HCT116 (cell line): ENCODE data around the gene PITHD1. TPM values are rescaled to one million over a fixed set of nuclear protein-coding genes. Genes with fewer than 3 reads are reported as not detected.

ENCODE experiments used
- ATAC-seq: fragments of 200-7000 bp; cut with Tn5 transposase; 2 replicates; pipeline ENCODE4 v1.9.1; 2020; ENCODE audit warnings: mild to moderate bottlenecking, moderate library complexity
- BruUV-seq: library from RNA; stranded (reverse); fragments of 400-500 nt; replicated peaks from 2 replicates; lab custom pipeline; 2021; lab: Mats Ljungman, UMichigan
- CTCF ChIA-PET: fragments of 300-600 bp; sonication (Branson Sonifier 250); formaldehyde crosslinking; loops from one replicate; lab custom pipeline; 2021; ENCODE audit warnings: antibody characterized with exemption; lab: Charles Lee
- POLR2A ChIA-PET: fragments of 300-600, 350-600 bp; sonication (Branson Sonifier 250); formaldehyde crosslinking; loops from one replicate; lab custom pipeline; 2021; ENCODE audit warnings: antibody characterized with exemption; lab: Charles Lee
- RAD21 ChIA-PET, 2 experiments: fragments of 300-600 bp; sonication (Branson Sonifier 250); formaldehyde crosslinking; loops; one replicate each; lab custom pipeline; 2023; ENCODE audit warnings: low total read pairs in 2 of 2; ENCODE audit not compliant: uncharacterized antibody in 2 of 2, unreplicated experiment in 2 of 2, low non-redundant PET in 1 of 2; lab: Charles Lee
- DNase-seq: peaks from one replicate; pipeline ENCODE4 v3.0.0-alpha.2; 2010; ENCODE audit warnings: low read depth, low spot score
- H2AFZ ChIP-seq: fragments of 200-600 bp; shearing (Covaris generic), sonication (generic); 2 replicates; pipeline ENCODE4 v1.6.1; 2017; ENCODE audit warnings: low read depth, mixed run types, mixed read lengths, antibody characterized with exemption, low read length; ENCODE audit not compliant: poor library complexity, severe bottlenecking
- H3K27ac ChIP-seq: 2 replicates; pipeline ENCODE4 v1.5.1; 2012; ENCODE audit warnings: low read depth, low read length
- H3K27me3 ChIP-seq: fragments of 200-600 bp; sonication (generic); 2 replicates; pipeline ENCODE4 v1.6.1; 2016; ENCODE audit warnings: mixed run types, low read length, mixed read lengths; ENCODE audit not compliant: insufficient read depth
- H3K36me3 ChIP-seq, 2 experiments: fragments of 200-500 bp in 1 of 2; fragments of 200-600 bp in 1 of 2; sonication (Bioruptor generic) in 1 of 2; sonication (generic) in 1 of 2; 2 replicates each; pipeline versions ENCODE4 v1.5.1 to v1.6.1; 2014 to 2016; ENCODE audit warnings: low read length in 2 of 2, inconsistent platforms in 1 of 2, mixed read lengths in 1 of 2, mixed run types in 1 of 2; ENCODE audit not compliant: insufficient read depth in 2 of 2, control insufficient read depth in 1 of 2
- H3K4me1 ChIP-seq, 2 experiments: fragments of 200-600 bp in 1 of 2; sonication (generic) in 1 of 2; 2 replicates each; pipeline versions ENCODE4 v1.5.1 to v1.6.1; 2012 to 2017; ENCODE audit warnings: low read length in 2 of 2, inconsistent platforms in 1 of 2, mild to moderate bottlenecking in 1 of 2, mixed read lengths in 1 of 2, mixed run types in 1 of 2, moderate library complexity in 1 of 2; ENCODE audit not compliant: insufficient read depth in 2 of 2, control insufficient read depth in 1 of 2
- H3K4me2 ChIP-seq: fragments of 200-600 bp; sonication (generic); 2 replicates; pipeline ENCODE4 v1.6.1; 2017; ENCODE audit warnings: mixed run types, low read length, mixed read lengths
- H3K4me3 ChIP-seq, 2 experiments: fragments of 200-600 bp in 1 of 2; sonication (generic) in 1 of 2; replicated peaks in 1 of 2; 2 replicates each; pipeline ENCODE4 v1.5.1; 2011 to 2016; ENCODE audit warnings: low read length in 2 of 2, control low read depth in 1 of 2, low read depth in 1 of 2, mild to moderate bottlenecking in 1 of 2, mixed read lengths in 1 of 2, mixed run types in 1 of 2
- H3K79me2 ChIP-seq: fragments of 200-600 bp; sonication (generic); 2 replicates; pipeline ENCODE4 v1.6.1; 2017; ENCODE audit warnings: mild to moderate bottlenecking, mixed run types, low read length, moderate library complexity, mixed read lengths; ENCODE audit not compliant: insufficient read depth
- H3K9ac ChIP-seq: fragments of 200-600 bp; sonication (generic); 2 replicates; pipeline ENCODE4 v1.6.1; 2016; ENCODE audit warnings: low read length, mixed read lengths
- H3K9me2 ChIP-seq: fragments of 200-600 bp; sonication (generic), shearing (Covaris generic); 2 replicates; pipeline ENCODE4 v1.6.1; 2017; ENCODE audit warnings: mixed run types, mild to moderate bottlenecking, moderate library complexity; ENCODE audit not compliant: insufficient read depth
- H3K9me3 ChIP-seq, 2 experiments: fragments of 200-500 bp in 1 of 2; fragments of 200-600 bp in 1 of 2; sonication (Bioruptor generic) in 1 of 2; sonication (generic) in 1 of 2; 2 replicates each; pipeline ENCODE4 v1.6.1; 2014 to 2017; ENCODE audit warnings: low read length in 2 of 2, mixed read lengths in 2 of 2, inconsistent platforms in 1 of 2, low read depth in 1 of 2, mild to moderate bottlenecking in 1 of 2, mixed run types in 1 of 2, moderate library complexity in 1 of 2; ENCODE audit not compliant: control insufficient read depth in 1 of 2, insufficient read depth in 1 of 2
- H4K20me1 ChIP-seq: fragments of 200-600 bp; sonication (generic), shearing (Covaris generic); 2 replicates; pipeline ENCODE4 v1.6.1; 2017; ENCODE audit warnings: mixed run types, mild to moderate bottlenecking, moderate library complexity; ENCODE audit not compliant: insufficient read depth
- CEBPB ChIP-seq: IDR thresholded peaks from 2 replicates; pipeline ENCODE4 v1.6.1; 2012; ENCODE audit warnings: low read depth
- CTCF ChIP-seq, 3 experiments: fragments of 200-600 bp in 1 of 3; sonication (generic) in 1 of 3; IDR thresholded peaks in 2 of 3; conservative IDR thresholded peaks in 1 of 3; 2 replicates each; pipeline ENCODE4 v1.5.1; 2012 to 2017; ENCODE audit warnings: low read depth in 2 of 3, low read length in 2 of 3, antibody characterized with exemption in 1 of 3, borderline replicate concordance in 1 of 3, control low read depth in 1 of 3, mild to moderate bottlenecking in 1 of 3, mixed read lengths in 1 of 3, mixed run types in 1 of 3, moderate library complexity in 1 of 3; ENCODE audit not compliant: insufficient read depth in 1 of 3
- EGR1 ChIP-seq: IDR thresholded peaks from 2 replicates; pipeline ENCODE4 v1.6.1; 2012; ENCODE audit warnings: low read depth
- EZH2 ChIP-seq: fragments of 200-600 bp; sonication (generic); IDR thresholded peaks from 2 replicates; pipeline ENCODE4 v1.6.1; 2017; ENCODE audit warnings: antibody characterized with exemption, mixed run types
- EZH2phosphoT487 ChIP-seq: fragments of 200-600 bp; IDR thresholded peaks from 2 replicates; pipeline ENCODE4 v1.6.1; 2018; ENCODE audit warnings: antibody characterized with exemption, borderline replicate concordance
- FOSL1 ChIP-seq: IDR thresholded peaks from 2 replicates; pipeline ENCODE4 v1.6.1; 2012; ENCODE audit warnings: low read depth
- JUND ChIP-seq: IDR thresholded peaks from 2 replicates; pipeline ENCODE4 v1.6.1; 2012
- POLR2A ChIP-seq: IDR thresholded peaks from 2 replicates; pipeline ENCODE4 v1.7.0; 2011; ENCODE audit warnings: borderline replicate concordance; ENCODE audit not compliant: insufficient read depth, insufficient read length; ENCODE audit errors: extremely low read depth
- POLR2AphosphoS5 ChIP-seq: IDR thresholded peaks from 2 replicates; pipeline ENCODE4 v1.6.1; 2011; ENCODE audit warnings: mild to moderate bottlenecking, low read depth, low read length, moderate library complexity
- RAD21 ChIP-seq: IDR thresholded peaks from 2 replicates; pipeline ENCODE4 v1.6.1; 2012; ENCODE audit warnings: low read depth, mild to moderate bottlenecking
- REST ChIP-seq: IDR thresholded peaks from 2 replicates; pipeline ENCODE4 v1.6.1; 2012; ENCODE audit warnings: low read depth
- SIN3A ChIP-seq: IDR thresholded peaks from 2 replicates; pipeline ENCODE4 v1.6.1; 2012; ENCODE audit warnings: low read depth
- SP1 ChIP-seq: IDR thresholded peaks from 2 replicates; pipeline ENCODE4 v1.6.1; 2012; ENCODE audit warnings: low read depth
- SRF ChIP-seq: IDR thresholded peaks from 2 replicates; pipeline ENCODE4 v1.6.1; 2012; ENCODE audit warnings: low read depth
- TCF7L2 ChIP-seq: IDR thresholded peaks from 2 replicates; pipeline ENCODE4 v1.7.0; 2011; ENCODE audit warnings: borderline replicate concordance, inconsistent platforms; ENCODE audit not compliant: insufficient read depth, insufficient read length; ENCODE audit errors: extremely low read depth
- YY1 ChIP-seq: IDR thresholded peaks from 2 replicates; pipeline ENCODE4 v1.6.1; 2011; ENCODE audit warnings: low read length, low read depth, moderate library complexity, mild to moderate bottlenecking; ENCODE audit not compliant: insufficient replicate concordance; ENCODE audit errors: extremely low read depth
- ZBTB33 ChIP-seq: IDR thresholded peaks from 2 replicates; pipeline ENCODE4 v1.6.1; 2011; ENCODE audit warnings: mild to moderate bottlenecking, low read length, moderate library complexity; ENCODE audit not compliant: insufficient replicate concordance; ENCODE audit errors: extremely low read depth
- ZFX ChIP-seq: fragments of 450-650 bp; IDR thresholded peaks from 2 replicates; pipeline ENCODE4 v1.6.1; 2017
- intact Hi-C: fragments of 100-400 bp; cut with micrococcal nuclease; formaldehyde crosslinking; loops from 2 replicates; pipeline ENCODE4 v1.10.0; 2022
- total RNA-seq: library from RNA; stranded (reverse); gene quantifications from one replicate; pipeline ENCODE4 v1.2.1, GENCODE V29; 2021; ENCODE audit not compliant: unreplicated experiment
- TF ChIP-seq, protein P1 (sequence below): IDR thresholded peaks from 2 replicates; pipeline ENCODE4 v1.6.1; 2012
- TF ChIP-seq, protein P2 (sequence below): IDR thresholded peaks from 2 replicates; pipeline ENCODE4 v1.6.1; 2012

Gene PITHD1
- total RNA-seq, 1 experiment from 2014 or later: 57.2 TPM

- ATAC-seq (no peak), DNase-seq (no peak)
- Histone ChIP-seq H3K4me3 (peak overlapping the region in 1 of 2 experiments; percentile 81; a peak in 2 of 4 replicates), H3K79me2 (peaks cover 11% of the 10 kb centered on the region), H3K4me1 (peaks cover 2 to 13% of the 10 kb centered on the region in 2 experiments; a peak in 3 of 4 replicates), H3K27ac (no peak overlapping the region), H3K9me3 (no peaks in the 10 kb centered on the region), H3K9me2 (no peaks in the 10 kb centered on the region), H3K36me3 (no peaks in the 10 kb centered on the region), H3K9ac (peak overlapping the region; percentile 88; the same call in 1 of the 2 replicates), H3K27me3 (no peaks in the 10 kb centered on the region), H2AFZ (no peak overlapping the region), H4K20me1 (no peaks in the 10 kb centered on the region), H3K4me2 (peak overlapping the region; percentile 88)
- intact Hi-C loops: no loop called here
- no TSS peak for BruUV-seq
- RAD21 ChIA-PET: no interaction called here
- TF ChIP-seq YY1 (no peak), REST (no peak), SRF (no peak), POLR2A (no peak), SP1 (no peak), SIN3A (no peak), CTCF (IDR thresholded peaks at IDR 0.05 in 2 of 3, conservative IDR thresholded peaks at IDR 0.05 in 1 of 3; ENCODE audit: borderline replicate concordance in 1 of 3, insufficient read depth in 1 of 3, low read depth in 2 of 3, low read length in 2 of 3) (no peak), RAD21 (no peak), EGR1 (no peak), ZFX (no peak), POLR2AphosphoS5 (no peak), JUND (no peak), EZH2phosphoT487 (no peak), EZH2 (no peak), FOSL1 (no peak), CEBPB (no peak), TCF7L2 (no peak), ZBTB33 (no peak)
- TF ChIP-seq, protein P1, sequence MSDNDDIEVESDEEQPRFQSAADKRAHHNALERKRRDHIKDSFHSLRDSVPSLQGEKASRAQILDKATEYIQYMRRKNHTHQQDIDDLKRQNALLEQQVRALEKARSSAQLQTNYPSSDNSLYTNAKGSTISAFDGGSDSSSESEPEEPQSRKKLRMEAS: no peak
- TF ChIP-seq, protein P2, sequence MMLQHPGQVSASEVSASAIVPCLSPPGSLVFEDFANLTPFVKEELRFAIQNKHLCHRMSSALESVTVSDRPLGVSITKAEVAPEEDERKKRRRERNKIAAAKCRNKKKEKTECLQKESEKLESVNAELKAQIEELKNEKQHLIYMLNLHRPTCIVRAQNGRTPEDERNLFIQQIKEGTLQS: no peak
- CTCF ChIA-PET: interaction anchor here (2.6 kb wide), 1 partner anchor 14 kb away, joined by 16 read pairs; no protein-coding TSS in a partner anchor
- POLR2A ChIA-PET: no interaction called here
Observed at GRCh38 chr1:23823767-23824166, 45.5 kb downstream of the PITHD1 start.
